Upper lobe of left lung (tissue), 6 donors: Measurements from ENCODE around the gene WDR90. TPM values are rescaled to one million over a fixed set of nuclear protein-coding genes. Genes with fewer than 3 reads are reported as not detected.

Experiments used
- ATAC-seq, 2 donors: fragments of 200-7000 bp; cut with Tn5 transposase; one replicate each; pipeline ENCODE4 v1.9.1; 2022; ENCODE audit warnings: mild to moderate bottlenecking in 2 of 2, moderate library complexity in 2 of 2; ENCODE audit not compliant: low FRiP score in 2 of 2
- DNase-seq, 2 donors: peaks; one replicate each; pipeline ENCODE4 v3.0.0-alpha.2; 2019 to 2020
- H3K27ac ChIP-seq, 4 donors: fragments of 200-600 bp; sonication (generic); one replicate each; pipeline ENCODE4 v1.5.1; 2016 to 2019
- H3K27me3 ChIP-seq, 4 donors: fragments of 200-600 bp; sonication (generic); one replicate each; pipeline ENCODE4 v1.5.1; 2017 to 2019
- H3K36me3 ChIP-seq, 4 donors: fragments of 200-600 bp; sonication (generic); one replicate each; pipeline ENCODE4 v1.5.1; 2016 to 2019
- H3K4me1 ChIP-seq, 4 donors: fragments of 200-600 bp; sonication (generic); one replicate each; pipeline ENCODE4 v1.5.1; 2018 to 2019
- H3K4me3 ChIP-seq, 4 donors: fragments of 200-600 bp; sonication (generic); one replicate each; pipeline ENCODE4 v1.5.1; 2017 to 2019; ENCODE audit warnings: mild to moderate bottlenecking in 2 of 4, moderate library complexity in 1 of 4
- H3K9me3 ChIP-seq, 4 donors: fragments of 200-600 bp; sonication (generic); one replicate each; pipeline ENCODE4 v1.5.1; 2018 to 2019
- EP300 ChIP-seq, 4 donors: sonication (generic); formaldehyde crosslinking; IDR thresholded peaks; one replicate each; pipeline ENCODE4 v1.5.1; 2017; ENCODE audit warnings: antibody characterized with exemption in 4 of 4, control low read depth in 2 of 4
- POLR2A ChIP-seq, 4 donors: fragments of 450-650 bp; IDR thresholded peaks; one replicate each; pipeline ENCODE4 v1.5.1; 2016 to 2017; ENCODE audit warnings: antibody characterized with exemption in 4 of 4, mild to moderate bottlenecking in 2 of 4
- POLR2AphosphoS5 ChIP-seq, 2 donors: sonication (generic); formaldehyde crosslinking; IDR thresholded peaks; one replicate each; pipeline ENCODE4 v1.5.1; 2017; ENCODE audit warnings: antibody characterized with exemption in 2 of 2
- WGBS, 2 donors: methylation state at CpG; one replicate each; pipeline ENCODE4 v1.1.5; 2017 to 2018; 5-methylcytosine and 5-hydroxymethylcytosine counted together
- total RNA-seq, 6 donors: library from RNA; depleted of rRNA in 4 of 6; stranded (reverse); fragments of >200 nt in 4 of 6; gene quantifications; one replicate each; pipeline versions ENCODE4 v1.1.0 to v1.2.1, GENCODE V29; 2016 to 2021
- TF ChIP-seq, protein P1 (sequence below), 6 experiments: fragments of 450-650 bp in 4 of 6; fragments of 200-600 bp in 2 of 6; sonication (generic) in 2 of 6; IDR thresholded peaks; one replicate each; pipeline ENCODE4 v1.5.1; 2016 to 2019; ENCODE audit warnings: antibody characterized with exemption in 6 of 6
- donor health status: DM: no; HTN: no; CAD: no; lungs with moderate emphysema.
- donor health status: DM: no; HTN: yes; CAD: no; lungs with severe emphysema.

WDR90 gene
- total RNA-seq, 6 donors from 2014 or later: 18.8 to 174 (median 34.1) TPM

GRCh38 chr16:694863-695354, 45.7 kb downstream of the WDR90 start:
- H3K4me3 ChIP-seq: peak overlapping the region in 3 of 4 donors; percentile 27 to 47 (median 47)
- TF ChIP-seq POLR2A (IDR thresholded peaks at IDR 0.05) (no peak), POLR2AphosphoS5 (IDR thresholded peaks at IDR 0.05) (no peak), EP300 (IDR thresholded peaks at IDR 0.05) (no peak)
- TF ChIP-seq, protein P1, sequence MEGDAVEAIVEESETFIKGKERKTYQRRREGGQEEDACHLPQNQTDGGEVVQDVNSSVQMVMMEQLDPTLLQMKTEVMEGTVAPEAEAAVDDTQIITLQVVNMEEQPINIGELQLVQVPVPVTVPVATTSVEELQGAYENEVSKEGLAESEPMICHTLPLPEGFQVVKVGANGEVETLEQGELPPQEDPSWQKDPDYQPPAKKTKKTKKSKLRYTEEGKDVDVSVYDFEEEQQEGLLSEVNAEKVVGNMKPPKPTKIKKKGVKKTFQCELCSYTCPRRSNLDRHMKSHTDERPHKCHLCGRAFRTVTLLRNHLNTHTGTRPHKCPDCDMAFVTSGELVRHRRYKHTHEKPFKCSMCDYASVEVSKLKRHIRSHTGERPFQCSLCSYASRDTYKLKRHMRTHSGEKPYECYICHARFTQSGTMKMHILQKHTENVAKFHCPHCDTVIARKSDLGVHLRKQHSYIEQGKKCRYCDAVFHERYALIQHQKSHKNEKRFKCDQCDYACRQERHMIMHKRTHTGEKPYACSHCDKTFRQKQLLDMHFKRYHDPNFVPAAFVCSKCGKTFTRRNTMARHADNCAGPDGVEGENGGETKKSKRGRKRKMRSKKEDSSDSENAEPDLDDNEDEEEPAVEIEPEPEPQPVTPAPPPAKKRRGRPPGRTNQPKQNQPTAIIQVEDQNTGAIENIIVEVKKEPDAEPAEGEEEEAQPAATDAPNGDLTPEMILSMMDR (IDR thresholded peaks at IDR 0.05): no peak
- ATAC-seq: no peak
- H3K27ac ChIP-seq: peak overlapping the region in 1 of 4 donors; percentile 30
- H3K27me3 ChIP-seq: peaks cover 0 to 45% (median 26%) of the 10 kb centered on the region in 4 donors
- 0% methylated on average over 18 of the region's 37 CpGs; no CpG with 5 or more reads in 1 of the 2 donors for WGBS, 2 donors
- H3K9me3 ChIP-seq: no peaks in the 10 kb centered on the region
- peaks cover 23 to 37% (median 32%) of the 10 kb centered on the region in 4 donors for H3K4me1 ChIP-seq
- H3K36me3 ChIP-seq: no peaks in the 10 kb centered on the region
- no peak for DNase-seq

- H3K9me3 ChIP-seq: no peaks in the 10 kb centered on the region
- H3K4me1 ChIP-seq: peaks cover 21 to 35% (median 30%) of the 10 kb centered on the region in 4 donors
- H3K36me3 ChIP-seq: no peaks in the 10 kb centered on the region
- peak overlapping the region; percentile 2 to 47 (median 37) for H3K4me3 ChIP-seq
- WGBS, 2 donors: 8 to 13% methylated on average over 4 to 35 of the region's 71 CpGs
- peak in 1 of 2 donors; percentile 91 for DNase-seq
- H3K27me3 ChIP-seq: peaks cover 0 to 51% (median 30%) of the 10 kb centered on the region in 4 donors
- peak overlapping the region in 1 of 4 donors; percentile 56 for H3K27ac ChIP-seq
- peak; percentile 11 to 13 for ATAC-seq
- TF ChIP-seq POLR2A (IDR thresholded peaks at IDR 0.05): no peak
- TF ChIP-seq EP300 (IDR thresholded peaks at IDR 0.05): no peak
- TF ChIP-seq, protein P1 (IDR thresholded peaks at IDR 0.05): no peak
These were observed 46.4 kb downstream of the WDR90 start for GRCh38 chr16:695355-696089.

- TF ChIP-seq POLR2AphosphoS5 (IDR thresholded peaks at IDR 0.05) (no peak), EP300 (IDR thresholded peaks at IDR 0.05) (no peak), POLR2A (IDR thresholded peaks at IDR 0.05) (no peak)
- TF ChIP-seq, protein P1 (IDR thresholded peaks at IDR 0.05): no peak
- no peaks in the 10 kb centered on the region for H3K9me3 ChIP-seq
- H3K27me3 ChIP-seq: peaks cover 2 to 70% (median 36%) of the 10 kb centered on the region in 4 donors
- H3K4me1 ChIP-seq: peaks cover 16 to 29% (median 22%) of the 10 kb centered on the region in 4 donors
- WGBS, 2 donors: 70% methylated on average over 14 to 16 of the region's 19 CpGs
- H3K4me3 ChIP-seq: no peak overlapping the region
- ATAC-seq (no peak), DNase-seq (peak in 1 of 2 donors; percentile 48)
- no peak overlapping the region for H3K27ac ChIP-seq
- no peaks in the 10 kb centered on the region for H3K36me3 ChIP-seq
These were observed 49.9 kb downstream of the WDR90 start for GRCh38 chr16:698911-699671.

GRCh38 chr16:700684-701584, 51.8 kb downstream of the WDR90 start:
- TF ChIP-seq POLR2A (IDR thresholded peaks at IDR 0.05) (no peak), EP300 (IDR thresholded peaks at IDR 0.05) (no peak), POLR2AphosphoS5 (IDR thresholded peaks at IDR 0.05) (no peak)
- TF ChIP-seq, protein P1 (IDR thresholded peaks at IDR 0.05): no peak
- ATAC-seq (peak in 1 of 2 donors; percentile 63), DNase-seq (peak in 1 of 2 donors; percentile 91)
- no peaks in the 10 kb centered on the region for H3K36me3 ChIP-seq
- 10 to 20% methylated on average over 7 to 37 of the region's 76 CpGs for WGBS, 2 donors
- H3K27me3 ChIP-seq: peaks cover 2 to 70% (median 35%) of the 10 kb centered on the region in 4 donors
- no peaks in the 10 kb centered on the region for H3K9me3 ChIP-seq
- no peak overlapping the region for H3K4me3 ChIP-seq
- peaks cover 5 to 23% (median 8%) of the 10 kb centered on the region in 4 donors for H3K4me1 ChIP-seq
- H3K27ac ChIP-seq: no peak overlapping the region
